ENCODE data around the gene GGACT.

GGACT gene

DNA sequence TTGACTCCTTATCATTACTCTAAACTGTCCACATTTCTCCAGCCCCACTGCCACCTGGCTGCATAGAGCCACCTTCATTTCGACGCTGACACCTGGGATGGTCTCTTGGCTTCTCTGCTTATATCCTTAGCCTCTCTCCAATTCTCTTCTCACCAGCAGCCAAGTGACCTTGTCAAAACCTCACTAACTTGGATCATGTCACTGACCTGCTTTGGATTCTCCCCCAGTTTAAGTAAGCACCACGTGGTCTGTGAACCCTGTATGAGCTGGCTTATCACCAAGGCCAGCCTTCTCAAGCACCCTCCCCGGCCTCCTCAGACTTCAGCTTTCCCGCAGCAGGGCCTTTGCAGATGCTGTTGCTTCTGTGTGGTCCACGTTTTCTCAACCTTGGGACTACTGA is 12.3 kb upstream of the GGACT start:
- Histone ChIP-seq H3K4me3 (ENCODE audit: low read length) (no peak overlapping the region), H3K9me3 (ENCODE audit: insufficient read depth, low read length) (no peaks in the 10 kb centered on the region), H3K36me3 (replicated peaks; ENCODE audit: low read depth, low read length) (peaks cover 12% of the 10 kb centered on the region), H3K4me1 (ENCODE audit: low read length) (no peaks in the 10 kb centered on the region), H3K27ac (ENCODE audit: low read length) (no peak overlapping the region), H3K27me3 (ENCODE audit: low read depth, low read length) (no peaks in the 10 kb centered on the region), H2AFZ (ENCODE audit: low read depth, low read length) (no peak overlapping the region), H3K9ac (ENCODE audit: low read length) (no peak overlapping the region), H4K20me1 (ENCODE audit: insufficient read depth, low read length) (no peaks in the 10 kb centered on the region), H3K4me2 (ENCODE audit: low read length) (no peak overlapping the region), H3K79me2 (ENCODE audit: low read length) (no peaks in the 10 kb centered on the region)
- TF ChIP-seq, protein P1, sequence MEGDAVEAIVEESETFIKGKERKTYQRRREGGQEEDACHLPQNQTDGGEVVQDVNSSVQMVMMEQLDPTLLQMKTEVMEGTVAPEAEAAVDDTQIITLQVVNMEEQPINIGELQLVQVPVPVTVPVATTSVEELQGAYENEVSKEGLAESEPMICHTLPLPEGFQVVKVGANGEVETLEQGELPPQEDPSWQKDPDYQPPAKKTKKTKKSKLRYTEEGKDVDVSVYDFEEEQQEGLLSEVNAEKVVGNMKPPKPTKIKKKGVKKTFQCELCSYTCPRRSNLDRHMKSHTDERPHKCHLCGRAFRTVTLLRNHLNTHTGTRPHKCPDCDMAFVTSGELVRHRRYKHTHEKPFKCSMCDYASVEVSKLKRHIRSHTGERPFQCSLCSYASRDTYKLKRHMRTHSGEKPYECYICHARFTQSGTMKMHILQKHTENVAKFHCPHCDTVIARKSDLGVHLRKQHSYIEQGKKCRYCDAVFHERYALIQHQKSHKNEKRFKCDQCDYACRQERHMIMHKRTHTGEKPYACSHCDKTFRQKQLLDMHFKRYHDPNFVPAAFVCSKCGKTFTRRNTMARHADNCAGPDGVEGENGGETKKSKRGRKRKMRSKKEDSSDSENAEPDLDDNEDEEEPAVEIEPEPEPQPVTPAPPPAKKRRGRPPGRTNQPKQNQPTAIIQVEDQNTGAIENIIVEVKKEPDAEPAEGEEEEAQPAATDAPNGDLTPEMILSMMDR (IDR thresholded peaks at IDR 0.05; ENCODE audit: low read depth, low read length), result no peak
- TF ChIP-seq EZH2phosphoT487 (IDR thresholded peaks at IDR 0.05; ENCODE audit: low read depth), result no peak

DNA sequence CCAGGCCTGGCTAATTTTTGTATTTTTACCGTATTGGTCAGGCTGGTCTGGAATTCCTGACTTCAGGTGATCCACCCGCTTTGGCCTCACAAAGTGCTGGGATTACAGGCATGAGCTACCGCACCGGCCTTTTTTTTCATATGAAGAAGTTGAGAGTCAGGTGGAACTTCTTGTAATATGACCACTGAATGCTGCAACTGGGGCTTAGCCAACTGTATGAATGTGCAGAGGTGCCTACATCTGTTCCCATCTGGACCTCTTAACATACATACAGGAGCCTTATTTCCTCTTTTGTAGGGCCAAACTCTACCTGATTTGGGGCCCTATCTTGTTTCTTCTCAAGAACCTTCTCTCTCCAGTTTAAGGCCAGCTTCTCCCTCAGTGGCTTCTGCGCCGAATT is 11.9 kb upstream of the GGACT start:
- Histone ChIP-seq H3K27me3 (ENCODE audit: low read depth, low read length) (no peaks in the 10 kb centered on the region), H3K9me3 (ENCODE audit: insufficient read depth, low read length) (no peaks in the 10 kb centered on the region), H4K20me1 (ENCODE audit: insufficient read depth, low read length) (no peaks in the 10 kb centered on the region), H3K4me1 (ENCODE audit: low read length) (no peaks in the 10 kb centered on the region), H3K27ac (ENCODE audit: low read length) (no peak overlapping the region), H3K4me3 (ENCODE audit: low read length) (no peak overlapping the region), H3K4me2 (ENCODE audit: low read length) (no peak overlapping the region), H3K36me3 (replicated peaks; ENCODE audit: low read depth, low read length) (peaks cover 12% of the 10 kb centered on the region), H3K79me2 (ENCODE audit: low read length) (no peaks in the 10 kb centered on the region), H3K9ac (ENCODE audit: low read length) (no peak overlapping the region), H2AFZ (ENCODE audit: low read depth, low read length) (no peak overlapping the region)
- no peak for TF ChIP-seq EZH2phosphoT487 (IDR thresholded peaks at IDR 0.05; ENCODE audit: low read depth)
- TF ChIP-seq, protein P1 (IDR thresholded peaks at IDR 0.05; ENCODE audit: low read depth, low read length), result no peak

DNA sequence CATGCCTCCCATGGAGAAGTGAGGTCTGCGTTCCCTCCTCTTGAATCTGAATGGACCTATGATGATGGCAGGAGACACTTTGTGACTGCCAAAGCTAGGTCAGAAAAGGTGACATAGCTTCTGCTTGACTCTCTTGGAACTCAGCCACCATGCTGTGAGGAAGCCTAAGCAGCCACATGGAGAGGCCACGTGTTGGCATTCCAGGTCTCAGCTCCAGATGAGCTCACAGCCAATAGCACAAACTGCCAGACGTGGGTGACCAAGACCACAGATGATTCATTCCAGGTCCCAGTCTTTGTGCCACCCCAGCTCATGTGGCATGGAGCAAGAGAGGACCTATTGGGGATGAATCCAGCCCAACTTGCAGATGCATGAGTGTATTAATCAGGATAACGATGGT is 8.7 kb upstream of the GGACT start:
- no peaks in the 10 kb centered on the region for H3K4me1 ChIP-seq (ENCODE audit: low read length)
- H3K27me3 ChIP-seq (ENCODE audit: low read depth, low read length), result no peaks in the 10 kb centered on the region
- H3K4me2 ChIP-seq (ENCODE audit: low read length), result no peak overlapping the region
- H4K20me1 ChIP-seq (ENCODE audit: insufficient read depth, low read length), result no peaks in the 10 kb centered on the region
- no peaks in the 10 kb centered on the region for H3K79me2 ChIP-seq (ENCODE audit: low read length)
- H3K4me3 ChIP-seq (ENCODE audit: low read length), result no peak overlapping the region
- H3K9ac ChIP-seq (ENCODE audit: low read length), result no peak overlapping the region
- H3K36me3 ChIP-seq (replicated peaks; ENCODE audit: low read depth, low read length), result no peaks in the 10 kb centered on the region
- TF ChIP-seq, protein P1 (IDR thresholded peaks at IDR 0.05; ENCODE audit: low read depth, low read length), result no peak
- TF ChIP-seq EZH2phosphoT487 (IDR thresholded peaks at IDR 0.05; ENCODE audit: low read depth), result no peak
- no peaks in the 10 kb centered on the region for H3K9me3 ChIP-seq (ENCODE audit: insufficient read depth, low read length)
- no peak overlapping the region for H3K27ac ChIP-seq (ENCODE audit: low read length)
- H2AFZ ChIP-seq (ENCODE audit: low read depth, low read length), result no peak overlapping the region

DNA sequence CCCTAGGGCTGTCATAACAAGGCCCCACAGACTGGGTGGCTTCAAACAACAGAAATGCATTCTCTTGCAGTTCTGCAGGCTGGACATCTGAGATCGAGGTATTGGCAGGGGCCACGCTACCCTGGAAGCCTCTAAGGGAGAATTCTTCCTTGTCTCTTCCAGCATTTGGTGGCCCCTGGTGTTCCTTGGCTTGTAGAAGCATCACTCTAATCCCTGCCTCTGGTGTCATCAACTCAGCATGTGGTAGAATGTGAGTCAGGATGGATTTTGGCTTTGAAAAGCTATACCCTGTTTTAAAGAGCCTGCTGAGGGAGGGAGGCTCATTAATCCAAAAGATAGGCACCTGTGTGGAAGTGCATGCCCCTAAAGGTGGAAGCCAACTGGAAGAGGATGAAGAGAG is 7.9 kb upstream of the GGACT start:
- Histone ChIP-seq H2AFZ (ENCODE audit: low read depth, low read length) (no peak overlapping the region), H3K9me3 (ENCODE audit: insufficient read depth, low read length) (no peaks in the 10 kb centered on the region), H3K9ac (ENCODE audit: low read length) (no peak overlapping the region), H3K27me3 (ENCODE audit: low read depth, low read length) (no peaks in the 10 kb centered on the region), H4K20me1 (ENCODE audit: insufficient read depth, low read length) (no peaks in the 10 kb centered on the region), H3K4me3 (ENCODE audit: low read length) (no peak overlapping the region), H3K79me2 (ENCODE audit: low read length) (no peaks in the 10 kb centered on the region), H3K4me2 (ENCODE audit: low read length) (no peak overlapping the region), H3K36me3 (replicated peaks; ENCODE audit: low read depth, low read length) (no peaks in the 10 kb centered on the region), H3K4me1 (ENCODE audit: low read length) (no peaks in the 10 kb centered on the region), H3K27ac (ENCODE audit: low read length) (no peak overlapping the region)
- TF ChIP-seq, protein P1 (IDR thresholded peaks at IDR 0.05; ENCODE audit: low read depth, low read length), result no peak

Measured in OCI-LY3 (cell line).